Activated naive CD4-positive, alpha-beta T cell treated with Interleukin-2 at 50 U/mL for 16 hours (primary cell): Measurements from ENCODE around the gene CPSF7.

ENCODE experiments used
- DNase-seq: peaks from one replicate; pipeline ENCODE4 v3.0.0-alpha.2; 2020

CPSF7 gene

DNA sequence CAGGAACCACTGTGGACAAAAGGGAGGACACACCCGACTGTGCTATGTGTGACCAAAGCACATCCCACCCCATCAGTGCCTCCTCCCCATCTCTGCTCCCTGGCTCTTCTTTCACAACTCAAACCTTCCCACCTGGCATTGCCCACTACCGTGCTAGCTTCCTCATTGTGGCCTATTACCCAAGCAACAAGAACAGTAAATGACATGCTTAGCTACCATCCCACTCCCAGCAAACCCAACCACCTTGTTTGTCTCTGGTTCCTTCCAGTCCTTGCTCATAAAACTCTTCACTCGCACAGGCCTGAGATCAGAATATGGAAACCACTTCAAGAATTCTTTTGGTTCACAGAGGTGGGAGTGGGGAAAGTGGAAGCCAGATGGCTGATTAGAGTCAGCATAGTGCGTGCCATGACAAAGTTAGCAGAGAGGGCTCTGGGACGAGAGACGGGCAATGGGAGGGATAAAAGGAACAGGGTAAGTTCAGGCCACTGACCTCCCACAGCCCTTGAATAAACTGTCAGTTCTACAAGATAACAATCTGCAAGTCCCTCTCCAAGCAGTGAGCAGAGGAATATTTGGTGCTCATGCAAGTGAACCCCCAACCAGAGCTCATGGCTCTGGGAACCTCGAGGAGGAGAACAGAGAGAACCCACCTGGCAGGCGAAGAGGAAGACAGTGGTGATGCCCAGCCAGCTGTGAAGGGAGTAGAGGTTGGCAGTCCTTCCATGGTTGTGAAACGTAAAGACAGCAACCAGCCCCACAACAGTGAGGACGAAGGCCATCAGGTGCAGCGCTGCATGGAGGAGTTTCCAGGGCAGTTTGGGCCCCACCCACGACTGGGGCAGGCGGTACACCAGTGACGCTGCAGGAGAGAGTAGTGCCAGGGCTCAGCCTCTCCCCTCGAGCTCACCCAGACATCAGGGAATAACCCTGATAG is 76.4 kb downstream of the CPSF7 start:
- no peak for DNase-seq
